HEK293T (cell line): Measurements from ENCODE around the gene ZBTB46.

Source experiments
- ARNT ChIP-seq: fragments of 450-650 bp; IDR thresholded peaks from 2 replicates; pipeline ENCODE4 v1.6.1; 2017; ENCODE audit warnings: mild to moderate bottlenecking
- BHLHE40 ChIP-seq: fragments of 450-650 bp; IDR thresholded peaks from 2 replicates; pipeline ENCODE4 v1.6.1; 2016; ENCODE audit warnings: mild to moderate bottlenecking, moderate library complexity, borderline replicate concordance
- CTBP1 ChIP-seq: fragments of 450-650 bp; IDR thresholded peaks from 2 replicates; pipeline ENCODE4 v1.6.1; 2016; ENCODE audit warnings: borderline replicate concordance
- ELF4 ChIP-seq: fragments of 450-650 bp; IDR thresholded peaks from 2 replicates; pipeline ENCODE4 v1.6.1; 2017; ENCODE audit warnings: antibody characterized with exemption
- FOXA1 ChIP-seq: fragments of 450-650 bp; IDR thresholded peaks from 2 replicates; pipeline ENCODE4 v1.6.1; 2016; ENCODE audit warnings: mild to moderate bottlenecking
- FOXK2 ChIP-seq: fragments of 450-650 bp; IDR thresholded peaks from 2 replicates; pipeline ENCODE4 v1.6.1; 2016; ENCODE audit warnings: mild to moderate bottlenecking
- FOXM1 ChIP-seq: fragments of 450-650 bp; IDR thresholded peaks from 2 replicates; pipeline ENCODE4 v1.6.1; 2017; ENCODE audit warnings: mild to moderate bottlenecking, borderline replicate concordance
- LEF1 ChIP-seq: fragments of 450-650 bp; IDR thresholded peaks from 2 replicates; pipeline ENCODE4 v1.6.1; 2017; ENCODE audit warnings: mild to moderate bottlenecking, borderline replicate concordance
- NFRKB ChIP-seq: fragments of 450-650 bp; IDR thresholded peaks from 2 replicates; pipeline ENCODE4 v1.6.1; 2016; ENCODE audit warnings: mild to moderate bottlenecking, moderate library complexity
- SP1 ChIP-seq: fragments of 450-650 bp; IDR thresholded peaks from 2 replicates; pipeline ENCODE4 v1.6.1; 2017
- SUZ12 ChIP-seq: fragments of 450-650 bp; IDR thresholded peaks from 2 replicates; pipeline ENCODE4 v1.6.1; 2016; ENCODE audit warnings: mild to moderate bottlenecking
- TF ChIP-seq, protein P1 (sequence below): fragments of 450-650 bp; IDR thresholded peaks from 2 replicates; pipeline ENCODE4 v1.6.1; 2016

DNA sequence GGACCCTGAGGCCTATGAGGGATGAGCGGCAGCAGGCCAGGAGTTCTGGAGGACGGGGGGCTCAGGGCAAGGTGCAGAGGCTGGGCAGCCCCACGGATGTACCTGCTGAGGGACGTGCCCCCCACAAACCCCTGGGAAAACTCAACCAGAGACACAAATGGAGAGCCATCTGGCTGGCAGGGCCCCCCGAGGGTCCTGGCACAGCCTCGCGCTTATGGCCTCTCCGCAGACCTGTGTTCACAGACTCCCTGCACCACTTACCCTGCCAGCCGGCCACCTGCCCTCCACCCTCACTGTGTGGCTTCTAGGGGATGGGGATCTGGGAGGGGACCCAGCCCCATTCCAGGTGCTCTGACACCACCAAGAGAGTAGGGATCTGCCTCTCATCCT, 3.4 kb upstream of the ZBTB46 start:
- TF ChIP-seq FOXK2 (no peak), BHLHE40 (no peak), FOXM1 (no peak), SUZ12 (no peak), SP1 (no peak), FOXA1 (no peak), LEF1 (no peak), NFRKB (no peak), ARNT (no peak), ELF4 (no peak), CTBP1 (no peak)
- TF ChIP-seq, protein P1, sequence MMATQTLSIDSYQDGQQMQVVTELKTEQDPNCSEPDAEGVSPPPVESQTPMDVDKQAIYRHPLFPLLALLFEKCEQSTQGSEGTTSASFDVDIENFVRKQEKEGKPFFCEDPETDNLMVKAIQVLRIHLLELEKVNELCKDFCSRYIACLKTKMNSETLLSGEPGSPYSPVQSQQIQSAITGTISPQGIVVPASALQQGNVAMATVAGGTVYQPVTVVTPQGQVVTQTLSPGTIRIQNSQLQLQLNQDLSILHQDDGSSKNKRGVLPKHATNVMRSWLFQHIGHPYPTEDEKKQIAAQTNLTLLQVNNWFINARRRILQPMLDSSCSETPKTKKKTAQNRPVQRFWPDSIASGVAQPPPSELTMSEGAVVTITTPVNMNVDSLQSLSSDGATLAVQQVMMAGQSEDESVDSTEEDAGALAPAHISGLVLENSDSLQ = no peak
